Fibroblast of the aortic adventitia (primary cell): ENCODE data around the gene TET1. TPM values are rescaled to one million over a fixed set of nuclear protein-coding genes. Genes with fewer than 3 reads are reported as not detected.
A peak's percentile ranks its signal among the peaks of the same experiment; 100 is the strongest.
"Not testable (repeated sequence)": the region's sequence is repeated elsewhere in the genome, so short reads cannot be mapped to it uniquely, and the experiment has no call there.

Experiments used
- DNase-seq: peaks from one replicate; pipeline ENCODE4 v3.0.0-alpha.2; 2010; ENCODE audit warnings: low read depth
- H3K4me3 ChIP-seq: 2 replicates; pipeline ENCODE4 v1.5.1; 2011; ENCODE audit warnings: low read depth, mild to moderate bottlenecking, control low read depth, low read length, moderate library complexity
- total RNA-seq: library from RNA; depleted of rRNA; stranded (reverse); fragments of >200 nt; gene quantifications from 2 replicates; pipeline ENCODE4 v1.2.3, GENCODE V29; 2012; ENCODE audit warnings: low replicate concordance
- TF ChIP-seq, protein P1 (sequence below): IDR thresholded peaks from 2 replicates; pipeline ENCODE4 v1.5.1; 2011; ENCODE audit warnings: mild to moderate bottlenecking, low read length, control low read depth, inconsistent platforms; ENCODE audit not compliant: insufficient read depth

The TET1 gene
- total RNA-seq, 1 donor, result 9.3 TPM

DNA sequence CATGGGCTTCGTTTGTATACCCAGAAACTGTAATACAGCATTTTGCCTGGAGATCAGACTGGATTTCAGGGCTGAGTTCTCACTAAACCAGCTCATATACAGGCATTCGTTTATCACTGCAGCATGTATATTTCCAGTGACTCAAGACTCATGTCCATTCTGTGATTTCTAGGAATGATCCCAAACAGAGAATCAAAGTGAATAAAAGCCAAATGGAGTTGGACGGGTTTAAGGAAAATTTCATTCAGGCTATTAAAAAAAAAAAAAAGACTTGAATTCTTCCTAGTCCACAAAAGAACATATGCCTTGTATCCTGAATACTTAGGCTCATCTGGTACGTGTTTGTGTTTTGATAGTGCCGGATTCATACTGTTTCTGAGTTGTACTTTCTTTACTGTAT, 46.8 kb downstream of the TET1 start:
- H3K4me3 ChIP-seq, result no peak overlapping the region
- TF ChIP-seq, protein P1, sequence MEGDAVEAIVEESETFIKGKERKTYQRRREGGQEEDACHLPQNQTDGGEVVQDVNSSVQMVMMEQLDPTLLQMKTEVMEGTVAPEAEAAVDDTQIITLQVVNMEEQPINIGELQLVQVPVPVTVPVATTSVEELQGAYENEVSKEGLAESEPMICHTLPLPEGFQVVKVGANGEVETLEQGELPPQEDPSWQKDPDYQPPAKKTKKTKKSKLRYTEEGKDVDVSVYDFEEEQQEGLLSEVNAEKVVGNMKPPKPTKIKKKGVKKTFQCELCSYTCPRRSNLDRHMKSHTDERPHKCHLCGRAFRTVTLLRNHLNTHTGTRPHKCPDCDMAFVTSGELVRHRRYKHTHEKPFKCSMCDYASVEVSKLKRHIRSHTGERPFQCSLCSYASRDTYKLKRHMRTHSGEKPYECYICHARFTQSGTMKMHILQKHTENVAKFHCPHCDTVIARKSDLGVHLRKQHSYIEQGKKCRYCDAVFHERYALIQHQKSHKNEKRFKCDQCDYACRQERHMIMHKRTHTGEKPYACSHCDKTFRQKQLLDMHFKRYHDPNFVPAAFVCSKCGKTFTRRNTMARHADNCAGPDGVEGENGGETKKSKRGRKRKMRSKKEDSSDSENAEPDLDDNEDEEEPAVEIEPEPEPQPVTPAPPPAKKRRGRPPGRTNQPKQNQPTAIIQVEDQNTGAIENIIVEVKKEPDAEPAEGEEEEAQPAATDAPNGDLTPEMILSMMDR, result no peak
- peak; percentile 92 for DNase-seq

DNA sequence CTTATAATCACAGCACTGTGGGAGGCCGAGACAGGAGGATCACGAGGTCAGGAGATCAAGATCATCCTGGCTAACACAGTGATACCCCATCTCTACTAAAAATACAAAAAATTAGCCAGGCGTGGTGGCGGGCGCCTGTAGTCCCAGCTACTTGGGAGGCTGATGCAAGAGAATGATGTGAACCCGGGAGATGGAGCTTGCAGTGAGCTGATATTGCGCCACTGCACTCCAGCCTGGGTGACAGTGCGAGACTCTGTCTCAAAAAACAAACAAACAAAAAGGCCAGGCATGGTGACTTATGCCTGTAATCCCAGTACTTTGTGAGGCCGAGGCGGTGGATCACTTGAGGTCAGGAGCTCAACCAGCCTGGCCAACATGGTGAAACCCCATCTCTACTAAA, 49.9 kb downstream of the TET1 start:
- not testable (repeated sequence) for DNase-seq, H3K4me3 ChIP-seq

DNA sequence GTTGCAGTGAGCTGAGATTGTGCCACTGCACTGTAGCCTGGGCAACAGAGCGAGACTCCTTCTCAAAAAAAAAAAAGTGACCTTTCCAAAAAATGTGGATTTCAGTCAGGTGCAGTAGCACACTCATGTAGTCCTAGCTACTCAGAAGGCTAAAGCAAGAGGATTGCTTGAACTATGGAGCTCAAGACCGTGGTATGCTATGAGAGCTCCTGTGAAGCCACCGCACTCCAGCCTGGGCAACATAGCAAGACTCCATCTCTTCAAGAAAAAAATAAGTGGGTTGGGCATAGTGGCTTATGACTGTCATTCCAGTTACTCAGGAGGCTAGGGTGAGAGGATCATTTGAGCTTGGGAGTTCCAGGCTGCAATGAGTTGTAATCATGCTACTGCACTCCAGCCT, 51.1 kb downstream of the TET1 start:
- H3K4me3 ChIP-seq, result no peak overlapping the region
- no peak for DNase-seq
- TF ChIP-seq, protein P1, result no peak

DNA sequence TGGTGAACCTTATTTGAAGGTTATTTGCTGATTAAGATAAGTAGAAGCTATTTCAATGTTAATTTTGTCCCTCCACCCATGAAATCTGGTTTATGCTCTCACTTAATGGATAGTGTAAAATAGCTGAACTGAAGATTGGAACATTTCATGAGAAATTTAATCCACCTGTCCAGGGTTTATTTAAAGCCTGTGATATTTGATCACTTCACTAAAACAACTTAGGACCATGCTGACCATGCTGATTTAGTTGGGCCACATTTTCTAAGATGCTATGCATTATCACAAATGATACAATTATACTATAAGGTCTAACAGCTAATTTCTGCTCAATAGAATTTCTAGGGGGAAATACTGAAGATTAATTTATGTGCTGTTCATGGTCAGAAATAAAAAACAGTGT, 53.8 kb downstream of the TET1 start:
- H3K4me3 ChIP-seq, DNase-seq: not testable (repeated sequence)

DNA sequence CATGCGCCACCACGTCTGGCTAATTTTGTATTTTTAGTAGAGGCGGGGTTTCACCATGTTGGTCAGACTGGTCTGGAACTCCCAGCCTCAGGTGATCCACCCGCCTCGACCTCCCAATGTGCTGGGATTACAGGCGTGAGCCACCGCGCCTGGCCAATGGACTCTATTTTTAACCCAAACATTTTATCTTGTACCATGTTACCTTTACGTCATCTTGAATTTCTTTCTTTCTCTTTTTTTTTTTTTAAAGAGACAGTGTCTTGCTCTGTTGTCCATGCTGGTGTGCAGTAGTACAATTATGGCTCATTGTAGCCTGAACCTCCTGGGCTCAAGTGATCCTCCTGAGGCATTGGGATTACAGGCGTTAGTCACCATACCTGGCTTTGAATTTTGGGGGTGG, 57.6 kb downstream of the TET1 start:
- not testable (repeated sequence) for DNase-seq, H3K4me3 ChIP-seq

DNA sequence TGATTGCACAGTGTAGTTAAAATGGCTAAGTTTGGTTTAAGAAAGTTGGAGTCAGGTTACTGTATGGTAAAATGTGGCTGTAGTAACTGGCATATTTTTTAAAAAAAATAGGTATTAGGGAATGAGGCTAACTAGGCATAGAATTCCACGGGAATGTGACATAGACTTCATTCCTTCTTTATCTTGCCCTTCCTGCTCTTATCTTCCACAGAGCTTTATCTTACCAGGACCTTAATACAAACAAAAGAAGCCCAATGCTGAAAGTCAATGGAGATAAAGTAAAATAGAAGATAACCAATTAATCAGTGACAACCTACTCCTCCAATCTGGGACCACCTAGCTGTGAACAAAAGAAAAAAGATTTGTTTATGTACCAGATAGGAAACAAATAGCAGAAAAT, 58.1 kb downstream of the TET1 start:
- H3K4me3 ChIP-seq, result no peak overlapping the region
- peak; percentile 53 for DNase-seq
- TF ChIP-seq, protein P1, result no peak

DNA sequence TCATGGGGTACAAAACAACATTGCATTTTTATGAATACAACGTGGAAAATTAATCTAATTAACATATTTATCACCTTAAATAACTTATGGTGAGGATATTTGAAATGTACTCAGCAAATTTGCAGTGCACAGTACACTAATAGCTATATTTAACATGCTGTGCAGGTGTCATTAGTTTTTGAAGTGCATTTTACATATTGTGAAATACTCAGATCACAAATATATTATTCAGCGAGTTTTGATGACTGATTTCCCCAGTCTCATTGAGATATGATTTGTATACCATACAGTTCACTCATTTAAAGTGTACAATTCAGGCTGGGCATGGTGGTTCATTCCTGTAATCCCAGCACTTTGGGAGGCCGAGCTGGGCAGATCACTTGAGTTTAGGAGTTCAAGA, 59.5 kb downstream of the TET1 start:
- no peak for DNase-seq
- TF ChIP-seq, protein P1, result no peak
- H3K4me3 ChIP-seq, result no peak overlapping the region

DNA sequence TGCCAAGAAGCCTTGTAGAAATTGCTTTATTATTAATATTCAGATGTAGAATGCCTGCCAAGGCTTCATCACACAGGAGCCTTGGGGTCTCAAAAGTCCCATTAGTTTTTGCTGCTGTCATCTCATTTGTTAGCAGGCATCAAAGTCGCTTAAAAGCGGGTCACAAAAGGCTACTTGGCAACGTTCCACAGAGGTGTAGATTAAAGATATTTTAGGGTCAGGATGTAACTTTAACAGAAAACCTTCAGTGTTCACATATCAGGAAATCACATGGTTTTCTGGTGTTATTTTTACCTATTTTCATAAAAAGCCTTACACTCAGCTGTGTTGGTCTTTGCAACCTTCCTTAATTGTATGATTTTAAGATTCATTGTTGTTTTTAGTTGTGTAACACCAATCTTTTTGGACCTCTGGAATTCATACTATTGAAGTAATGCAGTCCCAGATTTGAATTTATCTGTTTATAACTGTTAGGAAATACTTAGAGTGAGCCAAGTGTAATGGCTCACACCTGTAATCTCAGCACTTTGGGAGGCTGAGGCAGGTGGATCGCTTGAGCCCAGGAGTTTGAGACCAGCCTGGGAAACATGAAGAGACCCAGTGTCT, 65.3 kb downstream of the TET1 start:
- no peak overlapping the region for H3K4me3 ChIP-seq
- TF ChIP-seq, protein P1, result no peak
- DNase-seq, result peak; percentile 45
